Prostate gland (tissue), 2 donors: ENCODE data around the gene VPS13D.

Experiments used
- CTCF ChIP-seq, 4 experiments: fragments of 200-600 bp in 2 of 4; fragments of 450-650 bp in 2 of 4; sonication (generic) in 2 of 4; IDR thresholded peaks; 1 replicate in 3 of 4; 2 replicates in 1 of 4; pipeline ENCODE4 v1.5.1; 2016 to 2019; ENCODE audit warnings: antibody characterized with exemption in 4 of 4, mild to moderate bottlenecking in 2 of 4, moderate library complexity in 2 of 4
- POLR2A ChIP-seq: fragments of 450-650 bp; IDR thresholded peaks from one replicate; pipeline ENCODE4 v1.6.1; 2016; ENCODE audit warnings: antibody characterized with exemption, mild to moderate bottlenecking
- POLR2AphosphoS5 ChIP-seq: sonication (generic); formaldehyde crosslinking; IDR thresholded peaks from one replicate; pipeline ENCODE4 v1.6.1; 2017; ENCODE audit warnings: antibody characterized with exemption

- TF ChIP-seq CTCF (IDR thresholded peaks at IDR 0.05) = no peak
- no peak for TF ChIP-seq POLR2A
- TF ChIP-seq POLR2AphosphoS5 = no peak
Observed at GRCh38 chr1:12539705-12540579, 310.1 kb downstream of the VPS13D start.
